T-helper 9 cell (primary cell): Measurements from ENCODE around the gene M1AP.
A peak's percentile ranks its signal among the peaks of the same experiment; 100 is the strongest.

Experiments used
- DNase-seq: peaks from one replicate; pipeline ENCODE4 v3.0.0-alpha.2; 2020
- total RNA-seq, 2 donors: gene quantifications; one replicate each; lab custom pipeline; 2026; lab: John Stamatoyannopoulos, UW

The M1AP gene, protein sequence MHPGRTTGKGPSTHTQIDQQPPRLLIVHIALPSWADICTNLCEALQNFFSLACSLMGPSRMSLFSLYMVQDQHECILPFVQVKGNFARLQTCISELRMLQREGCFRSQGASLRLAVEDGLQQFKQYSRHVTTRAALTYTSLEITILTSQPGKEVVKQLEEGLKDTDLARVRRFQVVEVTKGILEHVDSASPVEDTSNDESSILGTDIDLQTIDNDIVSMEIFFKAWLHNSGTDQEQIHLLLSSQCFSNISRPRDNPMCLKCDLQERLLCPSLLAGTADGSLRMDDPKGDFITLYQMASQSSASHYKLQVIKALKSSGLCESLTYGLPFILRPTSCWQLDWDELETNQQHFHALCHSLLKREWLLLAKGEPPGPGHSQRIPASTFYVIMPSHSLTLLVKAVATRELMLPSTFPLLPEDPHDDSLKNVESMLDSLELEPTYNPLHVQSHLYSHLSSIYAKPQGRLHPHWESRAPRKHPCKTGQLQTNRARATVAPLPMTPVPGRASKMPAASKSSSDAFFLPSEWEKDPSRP
- 0 reads per million in 2 donors for total RNA-seq

- no peak for DNase-seq
These were observed at the start of gene M1AP for GRCh38 chr2:74648009-74648443. Gene M1AP (minus strand): TSS chr2:74648330. CDS start chr2:74640275, 8,055 bp downstream.

DNA sequence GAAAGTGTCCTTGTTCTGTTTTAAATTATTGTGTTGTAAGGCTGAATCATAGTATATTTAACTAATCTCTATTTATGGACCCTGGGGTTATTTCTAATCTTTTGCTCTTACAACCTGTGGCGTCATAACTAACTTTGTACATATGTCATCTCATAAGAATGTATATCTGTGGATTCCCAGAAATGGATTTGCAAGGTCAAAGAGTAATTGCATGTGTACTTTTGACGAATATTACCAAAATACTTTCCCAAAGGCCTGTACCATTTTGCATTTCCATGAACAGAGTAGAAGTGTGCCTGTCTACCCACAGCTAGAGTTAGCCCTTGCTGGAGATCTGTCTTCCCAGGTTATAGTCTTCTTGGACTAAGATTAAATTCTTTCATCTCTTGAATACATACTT, 48.7 kb upstream of the M1AP start:
- no peak for DNase-seq

- DNase-seq = no peak
These were observed 47.5 kb upstream of the M1AP start for GRCh38 chr2:74695663-74696062.

DNA sequence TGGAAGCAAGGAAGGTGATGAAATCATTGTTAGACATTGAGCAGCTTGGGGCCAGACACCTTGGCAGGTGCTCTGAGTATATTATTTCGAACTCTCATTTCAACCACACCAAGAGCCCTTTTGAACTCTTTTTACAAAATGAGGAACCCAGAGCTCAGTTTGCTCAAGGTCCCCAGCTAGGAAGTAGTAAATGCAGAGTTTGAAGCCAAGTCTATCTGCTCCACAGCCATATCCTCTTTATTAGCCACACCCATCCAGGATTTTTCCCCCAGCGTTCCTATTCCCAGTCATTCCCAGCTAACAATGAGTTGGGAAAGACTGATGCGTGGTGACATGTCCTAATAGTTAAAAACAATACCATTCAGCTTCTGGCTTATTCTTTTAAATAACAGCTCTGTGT, 46.2 kb upstream of the M1AP start:
- no peak for DNase-seq

GRCh38 chr2:74693668-74694067, 45.5 kb upstream of the M1AP start:
- no peak for DNase-seq

- DNase-seq = no peak
These were observed 45.1 kb upstream of the M1AP start for GRCh38 chr2:74693213-74693612.

- no peak for DNase-seq
These were observed 43.8 kb upstream of the M1AP start for GRCh38 chr2:74691929-74692328.

GRCh38 chr2:74690571-74690970, 42.4 kb upstream of the M1AP start:
- DNase-seq = no peak

DNA sequence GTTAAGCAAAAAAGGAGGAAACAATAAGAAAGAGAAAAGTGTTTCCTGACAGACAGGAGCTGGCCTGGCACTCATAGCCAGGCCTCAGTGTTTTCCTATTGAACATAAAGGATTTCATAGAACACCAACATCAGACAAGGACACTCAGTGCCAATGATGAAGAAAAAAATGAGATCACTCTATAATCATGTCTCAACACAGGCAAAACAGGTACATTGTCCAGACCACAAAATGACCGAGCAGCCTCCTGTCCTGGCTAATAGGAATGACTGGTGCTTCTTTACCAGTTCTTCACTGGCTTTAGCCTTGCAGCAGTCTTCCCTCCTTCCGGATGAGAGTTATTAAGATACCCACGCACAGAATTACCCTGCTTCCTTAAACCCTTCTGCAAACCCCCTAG, 41.5 kb upstream of the M1AP start:
- no peak for DNase-seq

GRCh38 chr2:74688881-74689280, 40.8 kb upstream of the M1AP start:
- no peak for DNase-seq

DNA sequence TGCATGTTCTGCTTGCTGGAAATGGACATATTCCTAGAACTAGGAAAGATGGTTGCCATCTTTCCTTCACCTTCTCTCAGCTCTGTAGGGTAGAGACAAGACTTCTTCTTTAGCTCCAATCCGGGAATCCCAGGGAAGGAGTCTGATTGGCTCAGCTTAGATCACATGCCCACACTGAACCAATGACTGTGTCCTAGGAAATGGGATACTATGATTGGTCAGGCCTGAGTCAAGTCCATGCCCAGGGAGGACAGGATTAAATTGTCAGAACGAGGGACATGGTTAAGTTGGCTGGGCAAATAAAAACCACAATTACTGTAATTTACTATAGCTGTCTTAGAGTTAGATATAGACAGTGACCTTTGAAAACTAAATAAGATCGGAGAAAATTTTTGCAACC, 37.3 kb upstream of the M1AP start:
- DNase-seq = no peak

GRCh38 chr2:74682501-74682900, 34.4 kb upstream of the M1AP start:
- DNase-seq = no peak

DNA sequence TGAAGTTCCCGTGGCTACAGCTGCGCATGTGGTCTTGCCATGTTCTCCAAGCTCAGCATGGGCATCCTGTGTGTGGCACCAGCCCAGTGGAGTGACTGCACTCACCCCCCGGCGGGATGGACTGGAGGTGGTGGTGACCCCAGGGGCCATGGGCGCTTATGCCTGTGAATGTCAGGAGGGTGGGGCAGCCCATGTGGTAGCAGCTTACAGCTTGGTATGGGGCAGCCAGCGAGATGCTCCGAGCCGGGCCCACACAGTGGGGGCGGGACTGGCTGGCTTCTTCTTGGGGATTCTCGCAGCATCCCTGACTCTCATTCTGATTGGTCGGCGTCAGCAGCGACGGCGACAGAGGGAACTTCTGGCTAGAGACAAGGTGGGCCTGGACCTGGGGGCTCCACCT, 31.5 kb upstream of the M1AP start:
- DNase-seq = no peak

DNA sequence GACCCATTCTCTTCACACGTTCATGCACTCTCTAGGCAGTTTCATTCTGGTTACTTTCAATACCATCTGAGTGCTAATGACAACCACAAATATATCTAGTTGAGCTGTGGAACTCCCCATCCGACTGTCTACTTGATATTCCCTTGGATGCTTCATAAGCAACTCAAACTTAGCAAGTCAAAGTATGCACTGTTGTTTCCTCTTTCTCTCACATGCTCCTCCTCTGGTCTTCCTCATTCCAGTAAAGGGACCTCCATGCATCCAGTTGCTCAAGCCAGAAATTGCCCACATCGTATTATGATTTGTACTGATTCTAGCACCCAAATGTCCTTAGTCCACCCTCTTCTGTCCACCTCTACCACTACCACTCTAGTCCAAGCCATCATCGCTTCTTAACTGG, 28.2 kb upstream of the M1AP start:
- no peak for DNase-seq

DNA sequence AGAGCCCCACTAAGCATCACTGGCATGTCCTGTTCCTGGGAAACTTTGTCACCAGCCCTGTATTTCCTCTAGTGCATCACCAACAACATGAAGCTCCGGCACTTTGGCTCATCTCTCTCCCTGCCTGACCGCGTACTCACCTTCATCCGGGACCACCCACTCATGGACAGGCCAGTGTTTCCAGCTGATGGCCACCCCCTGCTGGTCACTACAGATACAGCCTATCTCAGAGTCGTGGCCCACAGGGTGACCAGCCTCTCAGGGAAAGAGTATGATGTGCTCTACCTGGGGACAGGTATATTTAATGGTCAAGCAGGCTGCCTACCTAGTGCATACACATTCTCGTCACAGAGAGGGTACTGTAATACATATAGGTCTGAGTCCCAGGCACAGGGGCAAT, 27.0 kb upstream of the M1AP start:
- no peak for DNase-seq

GRCh38 chr2:74673826-74674528, 25.8 kb upstream of the M1AP start:
- DNase-seq = no peak

GRCh38 chr2:74671479-74671878, 23.3 kb upstream of the M1AP start:
- DNase-seq = no peak

GRCh38 chr2:74670263-74670662, 22.1 kb upstream of the M1AP start:
- DNase-seq = no peak

DNA sequence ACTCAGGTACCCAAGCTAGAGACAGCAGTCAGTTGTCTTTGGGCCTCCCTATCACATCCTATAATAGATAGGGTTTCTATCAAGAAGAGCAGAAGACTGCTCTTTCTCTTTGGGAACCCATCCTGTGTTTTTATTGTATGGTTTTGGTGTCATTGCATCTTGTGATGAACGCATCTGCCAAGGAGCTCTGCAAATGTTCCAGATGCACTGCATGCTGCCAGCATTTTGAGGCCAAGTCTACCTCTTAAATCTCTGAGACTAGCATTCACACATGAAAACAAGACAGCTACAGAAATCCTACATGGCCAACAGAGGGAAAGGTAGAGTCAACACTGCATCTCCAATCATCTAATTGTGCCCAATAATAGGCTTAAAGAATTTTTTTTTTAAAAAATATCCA, 20.0 kb upstream of the M1AP start:
- DNase-seq = no peak

- DNase-seq = no peak
These were observed 11.3 kb upstream of the M1AP start for GRCh38 chr2:74659462-74659861.

DNA sequence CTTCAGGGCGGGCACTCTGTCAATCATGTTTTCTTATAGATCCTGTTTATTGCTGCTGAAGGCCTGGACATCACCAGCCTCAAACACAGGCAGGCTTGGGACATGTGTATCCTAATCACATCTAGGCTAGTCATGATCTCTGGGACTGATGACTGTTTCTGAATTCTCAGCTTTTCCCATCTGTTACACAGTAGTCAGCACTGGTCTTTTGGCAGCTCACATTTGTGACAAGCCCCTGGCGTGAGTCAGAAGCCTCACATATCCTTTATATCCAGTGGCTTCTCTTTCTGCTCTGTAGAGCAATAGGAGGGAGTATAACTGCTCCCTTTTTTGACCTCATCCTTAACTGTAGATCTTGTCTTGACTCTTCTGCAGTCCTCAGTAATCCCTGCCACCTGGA, 10.4 kb upstream of the M1AP start:
- DNase-seq = no peak

DNA sequence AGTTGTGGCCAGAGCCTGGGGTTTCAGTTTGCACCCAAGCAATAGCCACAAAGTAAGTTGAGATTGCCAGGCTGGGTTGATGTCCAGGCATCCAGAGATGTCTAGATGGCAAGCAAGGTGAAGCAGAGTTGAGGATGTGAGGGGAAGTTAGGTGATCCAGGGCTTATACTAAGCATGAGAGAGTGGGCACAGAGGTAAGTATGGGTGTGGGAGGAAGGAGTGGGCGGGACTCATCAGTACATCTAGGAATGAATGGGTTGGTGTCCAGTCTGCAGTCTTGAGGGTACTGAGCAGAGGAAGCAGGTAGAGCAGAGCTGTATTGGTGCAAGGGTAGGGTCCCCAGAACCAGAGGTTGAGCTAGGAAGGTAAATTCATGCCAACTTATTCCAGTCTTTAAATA, 7.4 kb upstream of the M1AP start:
- no peak for DNase-seq

GRCh38 chr2:74653985-74654882, 6.1 kb upstream of the M1AP start, which contains the start of gene SEMA4F:
Gene SEMA4F (plus strand): TSS chr2:74654247. CDS start chr2:74654377, 130 bp downstream.
- DNase-seq = peak; percentile 90
